Occipital lobe (tissue), 2 donors: ENCODE data around the gene SH3RF1. TPM values are rescaled to one million over a fixed set of nuclear protein-coding genes. Genes with fewer than 3 reads are reported as not detected.

Experiments
- DNase-seq: peaks from one replicate; lab custom pipeline; 2025; lab: John Stamatoyannopoulos, UW
- total RNA-seq: library from RNA; depleted of rRNA; stranded (reverse); fragments of >200 nt; gene quantifications from one replicate; pipeline ENCODE4 v1.2.3, GENCODE V29; 2014

The SH3RF1 gene
- total RNA-seq, 1 donor from 2014 or later, result 8.1 TPM

DNA sequence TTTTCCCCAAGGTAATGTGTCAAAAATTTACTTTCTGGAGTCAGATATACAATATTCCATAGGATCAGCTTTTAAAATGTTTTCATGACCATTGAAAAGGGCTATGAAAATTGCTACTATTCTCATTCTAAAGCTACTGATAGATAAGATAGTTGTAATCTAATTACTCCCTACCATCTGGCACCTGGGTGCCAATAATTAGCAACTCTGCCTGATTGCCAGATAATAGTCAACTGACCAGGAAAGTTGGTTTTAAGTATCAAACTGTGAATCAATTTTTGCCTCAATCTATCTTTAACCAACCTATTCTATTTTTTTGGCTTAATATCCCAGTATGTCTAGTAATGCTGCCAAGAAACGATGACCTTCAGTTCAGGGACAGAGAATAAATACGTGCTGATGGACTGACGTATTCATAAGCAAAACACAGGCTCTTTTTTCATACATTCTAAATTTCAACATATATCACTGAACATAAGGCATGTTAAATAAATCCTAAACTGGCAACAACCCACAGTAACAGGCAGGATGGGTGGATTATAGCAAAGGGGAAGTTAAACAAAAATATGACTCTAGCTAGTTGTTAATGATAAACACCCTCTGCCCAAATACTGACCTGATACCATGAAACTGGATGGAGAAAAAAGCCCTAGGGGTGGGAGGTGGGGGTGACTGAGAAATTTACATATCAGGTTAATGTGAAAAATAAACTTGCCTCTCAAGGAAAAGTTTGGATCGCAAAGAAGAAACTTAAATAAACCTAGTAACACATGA lies 18.2 kb downstream of the SH3RF1 start:
- no peak for DNase-seq

DNA sequence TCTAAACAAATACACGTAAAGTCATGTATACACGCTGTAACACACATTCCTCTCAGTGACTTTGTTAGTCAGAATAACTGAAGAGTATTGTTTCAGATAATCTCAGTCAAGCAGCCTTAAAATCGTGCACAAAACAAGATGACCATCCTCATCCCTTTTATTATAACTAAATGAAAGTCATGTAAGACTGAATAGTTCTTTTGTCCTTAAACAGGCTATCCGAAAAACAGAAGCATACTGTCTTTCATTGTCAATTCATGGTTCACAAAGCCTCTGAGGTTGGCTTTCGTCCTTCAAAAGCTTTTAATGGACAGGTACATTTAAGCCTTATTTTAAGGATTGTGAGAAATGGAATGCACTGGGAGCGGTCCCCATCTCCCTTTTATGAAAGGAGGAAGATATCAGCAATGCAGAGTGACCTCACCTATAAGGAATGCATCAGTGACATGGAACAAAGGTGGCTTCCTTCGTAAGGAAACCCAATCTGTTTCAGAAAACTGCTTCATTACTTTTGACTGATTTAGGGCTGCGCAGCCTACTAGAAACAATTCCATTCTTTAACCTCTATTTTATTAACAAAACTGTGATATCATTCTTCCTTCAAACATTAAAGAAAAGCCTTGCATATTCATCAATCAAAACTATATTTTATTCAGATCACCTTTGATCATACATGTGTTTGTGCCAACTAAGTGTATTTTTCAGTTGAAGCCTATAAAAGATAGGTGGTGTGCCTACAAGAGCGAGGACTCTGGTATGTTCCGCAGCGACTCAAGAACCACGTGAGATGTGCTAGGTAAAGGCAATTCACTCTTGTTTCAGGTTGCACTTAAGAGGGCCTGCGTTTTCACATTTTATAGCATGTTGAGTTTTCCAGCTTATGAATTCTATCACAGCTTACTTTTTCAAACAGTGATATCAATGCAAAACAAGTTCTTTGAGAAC lies 19.2 kb downstream of the SH3RF1 start:
- no peak for DNase-seq

DNA sequence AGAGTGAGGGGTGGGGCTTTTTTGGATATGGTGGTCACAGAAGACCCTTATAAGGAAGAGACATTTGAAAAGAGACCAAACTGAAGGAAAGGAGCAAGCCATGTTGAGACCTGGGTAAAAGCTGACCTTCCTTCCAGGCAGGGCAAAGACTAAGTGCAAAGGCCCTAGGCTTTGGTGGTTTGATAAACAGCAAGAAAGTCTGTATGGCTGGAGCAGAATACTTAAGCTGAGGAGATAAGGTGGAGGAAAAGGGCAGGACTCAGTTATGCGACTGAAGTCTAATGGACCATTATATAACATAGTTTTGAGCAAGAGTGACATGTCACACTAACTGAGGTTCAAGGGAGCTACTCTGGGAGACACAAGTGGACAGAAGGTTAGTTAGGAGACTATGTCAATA lies 20.0 kb downstream of the SH3RF1 start:
- no peak for DNase-seq

DNA sequence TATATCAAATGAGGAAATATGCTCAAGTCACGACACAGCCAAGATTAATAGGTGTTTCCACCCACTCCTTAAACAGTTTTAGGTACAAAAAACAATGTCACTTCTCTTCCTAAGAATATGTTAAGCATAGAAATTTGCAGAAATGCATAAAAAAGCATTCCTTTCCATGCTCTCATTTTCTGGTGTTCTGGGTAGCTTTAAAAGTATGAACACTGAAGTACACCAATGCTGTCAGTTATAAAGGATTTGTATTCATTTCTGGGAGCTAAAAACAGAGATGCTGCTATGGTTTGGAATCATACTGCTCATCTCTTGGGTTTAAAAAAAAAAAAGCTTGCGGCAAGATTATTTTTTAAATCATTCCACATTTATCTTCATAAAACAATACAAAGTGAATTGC lies 20.8 kb downstream of the SH3RF1 start:
- DNase-seq, result no peak

DNA sequence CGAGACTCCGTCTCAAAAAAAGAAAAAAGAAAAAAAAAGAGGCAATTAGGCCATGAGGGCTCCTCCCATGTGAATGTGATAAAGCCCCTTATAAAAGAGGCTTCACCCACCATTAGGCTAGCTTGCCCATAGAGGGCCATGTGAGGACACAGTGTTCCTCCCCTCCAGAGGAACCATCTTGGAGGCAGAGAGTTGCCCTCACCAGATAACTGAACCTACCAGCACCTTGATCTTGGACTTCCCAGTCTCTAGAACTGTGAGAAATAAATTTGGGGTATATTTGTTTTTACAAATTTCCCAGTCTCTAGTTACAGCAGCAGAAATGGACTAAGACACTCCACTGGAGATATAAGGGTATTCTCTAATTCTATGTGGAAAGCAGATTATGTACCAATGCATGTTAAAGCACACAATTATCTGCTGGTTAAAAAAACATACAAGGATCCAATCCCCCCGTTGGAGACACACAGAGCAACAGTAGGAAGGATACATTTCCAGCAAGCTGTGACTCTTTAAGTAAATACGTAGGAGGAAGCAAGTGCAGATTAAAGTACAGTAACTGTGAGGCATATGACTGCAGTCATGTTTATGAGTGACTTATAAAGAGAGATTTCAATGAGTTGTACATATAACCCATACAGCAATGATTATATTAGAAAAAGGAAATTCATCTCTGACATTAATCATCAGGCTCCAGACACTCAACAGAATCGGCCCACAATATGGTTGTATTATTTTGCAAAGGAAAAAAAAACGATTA lies 21.4 kb downstream of the SH3RF1 start:
- no peak for DNase-seq

DNA sequence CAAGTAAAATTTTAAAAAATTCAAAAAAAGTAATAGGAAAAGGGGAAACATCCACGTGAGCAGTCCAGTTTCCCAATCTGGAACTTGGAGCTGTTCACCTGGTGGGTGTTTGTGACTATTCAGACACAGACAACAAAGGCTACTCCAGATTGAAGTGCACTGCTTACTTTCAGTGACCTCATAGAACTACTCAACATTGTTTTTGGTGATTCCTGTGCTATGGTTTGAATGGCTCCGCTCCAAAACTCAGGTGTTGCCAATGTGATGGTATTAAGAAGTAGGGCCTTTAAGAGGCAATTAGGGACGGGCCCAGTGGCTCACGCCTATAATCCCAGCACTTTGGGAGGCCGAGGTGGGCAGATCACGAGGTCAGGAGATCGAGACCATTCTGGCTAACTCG lies 22.1 kb downstream of the SH3RF1 start:
- DNase-seq, result no peak

DNA sequence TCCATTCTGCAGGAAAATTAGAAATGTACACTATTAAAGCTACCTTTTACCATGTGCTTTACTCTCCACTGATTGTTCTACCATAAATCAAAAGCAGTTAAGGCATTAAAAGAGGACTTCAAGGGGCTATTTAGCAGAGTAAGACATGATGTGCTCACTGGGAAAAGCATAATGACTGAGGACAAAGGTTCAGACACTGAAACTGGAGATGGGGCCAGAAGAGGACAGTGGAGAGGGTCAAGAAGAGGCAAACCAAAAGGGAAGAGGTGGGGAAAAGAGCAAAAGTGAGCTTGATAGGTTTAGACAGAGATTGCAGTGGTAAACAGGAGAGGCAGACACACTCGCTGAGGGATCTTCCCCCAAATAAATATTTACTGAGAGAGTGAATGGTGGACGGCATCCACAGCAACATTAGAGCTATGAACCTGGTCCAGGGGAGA lies 23.8 kb downstream of the SH3RF1 start:
- no peak for DNase-seq

DNA sequence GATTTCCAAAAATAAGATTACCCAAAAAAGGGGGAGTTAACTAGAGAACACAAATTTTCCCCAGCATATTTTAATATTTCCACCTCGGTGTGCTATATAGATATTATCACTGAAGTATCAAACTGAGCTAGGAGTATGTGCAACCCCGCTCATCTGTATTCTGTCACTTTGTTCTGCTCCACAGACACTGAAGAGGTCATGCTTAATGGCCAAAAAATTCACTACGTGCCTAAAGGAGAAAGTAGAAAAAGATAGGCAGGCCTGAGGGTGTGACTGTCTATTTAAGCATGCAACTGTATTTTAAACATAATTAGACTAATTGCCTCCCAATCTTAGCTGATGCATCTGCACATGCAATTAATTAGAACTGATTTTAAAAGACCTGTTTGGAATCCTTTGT lies 24.5 kb downstream of the SH3RF1 start:
- no peak for DNase-seq

DNA sequence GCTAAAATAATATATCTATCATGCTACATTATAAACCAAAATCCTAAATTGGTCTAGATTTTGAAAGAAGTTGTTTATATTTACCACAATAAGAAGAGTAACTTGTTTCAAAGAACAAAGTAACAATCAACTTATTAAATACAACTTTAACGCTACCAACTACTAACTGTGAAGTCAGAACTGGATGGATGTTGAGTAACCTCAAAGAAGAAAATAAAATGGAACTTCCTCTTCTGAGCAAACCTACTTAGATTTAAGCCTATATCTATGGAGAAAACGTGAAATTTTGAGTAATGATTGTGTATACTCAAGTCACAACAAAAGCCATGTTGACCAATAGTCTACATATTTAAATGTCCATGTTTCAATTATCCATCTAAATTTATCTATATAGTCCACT lies 25.7 kb downstream of the SH3RF1 start:
- DNase-seq, result no peak

DNA sequence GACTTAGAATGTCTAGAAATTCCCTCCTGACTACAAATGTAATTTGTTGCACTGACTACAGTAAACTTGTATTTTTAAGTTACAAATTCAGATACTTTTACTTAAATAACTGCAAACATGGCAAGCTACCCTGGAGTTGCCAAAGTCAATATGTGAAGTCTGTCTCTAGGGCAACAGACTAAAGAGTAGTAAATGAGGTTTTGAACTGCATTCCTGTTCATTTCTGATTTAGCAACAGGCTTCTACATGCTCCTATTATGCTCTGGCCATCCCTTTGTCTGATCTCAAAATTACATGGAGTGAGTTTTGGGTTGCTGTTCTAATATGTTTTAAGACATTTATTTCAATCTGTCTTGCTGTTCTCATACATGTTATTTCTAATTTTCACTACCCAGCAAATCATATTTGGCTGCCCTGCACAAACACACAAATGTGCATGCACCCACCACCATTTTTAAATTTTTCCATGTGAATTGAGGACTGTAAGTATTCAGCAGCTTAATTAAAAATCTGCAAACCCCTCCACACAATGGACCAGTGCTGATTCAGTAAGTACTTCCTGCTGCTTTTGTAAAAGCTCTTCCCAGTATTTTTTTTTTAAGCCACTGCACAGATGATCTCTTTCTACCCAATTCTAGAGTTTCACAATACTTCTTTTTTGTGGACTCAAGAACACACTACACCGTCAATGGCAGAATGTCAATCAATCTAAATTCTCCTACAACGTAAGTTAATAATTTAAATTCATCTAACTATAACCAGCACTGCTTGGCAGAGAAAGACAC lies 26.7 kb downstream of the SH3RF1 start:
- no peak for DNase-seq

DNA sequence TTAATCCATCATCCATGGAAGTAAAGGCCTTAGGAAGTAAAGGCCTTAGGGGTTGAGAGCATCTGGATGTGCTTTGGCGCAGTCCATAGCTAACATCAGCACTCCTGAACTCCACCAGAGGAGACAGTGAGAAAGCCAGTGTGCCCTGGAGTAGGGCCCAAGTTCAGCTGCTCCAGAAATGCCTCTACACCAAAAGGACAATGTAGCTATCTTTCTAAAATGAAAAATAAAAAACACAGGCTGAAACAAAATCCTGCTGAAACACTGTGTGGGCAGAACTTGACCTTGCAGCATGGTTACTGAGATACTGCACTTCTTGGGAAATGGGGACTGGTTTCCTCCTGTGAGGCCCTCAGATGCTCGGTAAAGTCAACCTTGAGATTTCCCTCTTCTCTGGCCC lies 29.3 kb downstream of the SH3RF1 start:
- no peak for DNase-seq

DNA sequence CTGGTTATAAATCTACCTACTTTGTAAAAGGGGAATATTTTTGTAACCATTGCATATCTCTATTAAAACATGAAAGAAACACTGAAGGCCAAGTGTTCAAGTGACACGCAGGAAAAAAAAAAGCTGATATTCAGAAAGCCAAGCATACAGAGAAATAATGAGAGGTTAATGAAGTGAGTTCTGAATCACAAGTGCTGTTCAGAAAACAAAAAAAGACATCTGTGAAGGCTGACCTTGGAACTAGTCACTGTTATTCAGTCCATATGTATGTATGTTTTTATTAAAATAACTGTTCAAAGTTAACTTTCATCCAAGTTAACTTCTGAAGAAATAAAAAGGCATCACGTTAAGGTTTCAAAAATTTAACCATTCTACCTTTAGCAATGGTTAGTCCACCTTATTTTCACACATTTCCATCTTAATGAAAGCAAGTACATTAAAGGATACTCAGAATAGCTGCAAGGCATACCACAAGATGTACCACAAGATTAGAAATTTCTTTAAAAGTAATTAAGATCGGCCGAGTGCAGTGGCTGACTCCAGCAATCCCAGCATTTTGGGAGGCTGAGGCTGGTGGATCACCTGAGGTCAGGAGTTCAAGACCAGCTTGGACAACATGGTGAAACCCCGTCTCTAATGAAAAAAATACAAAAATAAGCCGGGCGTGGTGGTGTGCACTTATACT lies 31.4 kb downstream of the SH3RF1 start:
- DNase-seq, result no peak

DNA sequence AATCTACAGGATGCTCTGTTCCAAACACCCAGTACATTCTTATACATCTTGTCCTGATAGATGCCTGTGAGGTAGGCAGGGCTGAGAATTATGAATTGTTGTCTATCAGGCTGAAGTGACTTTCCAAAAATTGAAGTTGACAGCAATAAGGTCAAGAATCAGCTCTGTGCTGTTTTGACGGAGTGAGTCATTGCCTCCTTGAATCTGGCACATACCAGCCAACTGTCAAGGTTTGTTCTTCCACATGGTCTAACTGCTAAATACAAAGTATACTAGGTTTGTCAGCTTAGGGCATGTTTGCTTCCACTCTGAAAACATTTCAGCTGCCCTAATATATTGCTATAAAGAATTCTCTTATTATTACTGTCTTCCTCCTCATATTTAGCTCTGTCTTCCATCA lies 32.3 kb downstream of the SH3RF1 start:
- DNase-seq, result no peak

DNA sequence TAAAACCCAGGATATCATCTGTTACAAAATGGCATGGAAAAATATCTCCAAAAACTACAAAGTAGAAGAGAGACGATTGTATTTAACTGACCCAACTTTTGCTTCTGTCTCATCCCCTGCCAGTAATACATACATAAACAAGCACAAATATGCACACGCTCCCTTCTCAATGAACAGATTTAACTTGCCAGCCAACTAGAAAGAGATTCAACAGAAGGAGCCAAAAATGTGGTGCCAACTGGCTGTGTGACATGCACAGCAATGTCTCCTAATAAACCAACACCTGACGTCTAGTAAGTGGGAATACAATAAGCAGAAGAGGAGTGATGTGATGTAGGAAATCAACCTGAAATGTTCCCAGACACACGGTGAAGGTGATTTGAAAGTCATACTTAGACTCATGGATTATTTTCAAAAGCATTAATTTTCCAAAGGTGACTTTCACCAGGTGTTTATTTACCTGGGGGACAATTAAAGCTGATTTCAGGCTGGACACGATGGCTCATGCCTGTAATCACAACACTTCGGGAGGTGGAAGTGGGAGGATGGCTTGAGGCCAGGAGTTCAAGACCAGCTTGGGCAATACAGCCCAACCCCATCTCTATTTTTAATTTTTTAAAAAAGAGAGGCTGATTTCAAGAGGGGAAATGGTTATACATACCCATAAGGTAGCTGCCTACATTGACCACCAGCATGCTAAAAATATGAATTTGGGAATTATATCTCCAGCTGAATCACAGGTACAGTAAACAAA lies 33.7 kb downstream of the SH3RF1 start:
- DNase-seq, result no peak

DNA sequence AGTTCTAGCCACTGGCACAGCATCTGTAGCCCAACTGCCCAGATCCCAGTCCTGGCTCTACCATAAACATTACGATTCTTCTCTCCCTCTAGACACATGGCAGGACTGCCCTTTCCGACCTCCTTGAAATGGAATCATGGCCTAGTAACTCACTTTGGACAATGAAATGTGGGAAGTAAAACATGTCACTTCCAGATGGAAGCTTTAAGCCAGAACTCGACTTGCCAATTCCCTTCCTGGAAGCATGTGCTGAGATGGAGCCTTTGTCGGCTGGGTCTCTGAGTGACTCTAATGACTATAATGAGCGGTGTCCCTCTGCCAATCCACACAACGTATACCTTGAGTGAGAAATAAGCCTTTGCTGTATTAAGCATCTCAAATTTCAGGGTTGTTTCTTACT lies 34.7 kb downstream of the SH3RF1 start:
- no peak for DNase-seq

DNA sequence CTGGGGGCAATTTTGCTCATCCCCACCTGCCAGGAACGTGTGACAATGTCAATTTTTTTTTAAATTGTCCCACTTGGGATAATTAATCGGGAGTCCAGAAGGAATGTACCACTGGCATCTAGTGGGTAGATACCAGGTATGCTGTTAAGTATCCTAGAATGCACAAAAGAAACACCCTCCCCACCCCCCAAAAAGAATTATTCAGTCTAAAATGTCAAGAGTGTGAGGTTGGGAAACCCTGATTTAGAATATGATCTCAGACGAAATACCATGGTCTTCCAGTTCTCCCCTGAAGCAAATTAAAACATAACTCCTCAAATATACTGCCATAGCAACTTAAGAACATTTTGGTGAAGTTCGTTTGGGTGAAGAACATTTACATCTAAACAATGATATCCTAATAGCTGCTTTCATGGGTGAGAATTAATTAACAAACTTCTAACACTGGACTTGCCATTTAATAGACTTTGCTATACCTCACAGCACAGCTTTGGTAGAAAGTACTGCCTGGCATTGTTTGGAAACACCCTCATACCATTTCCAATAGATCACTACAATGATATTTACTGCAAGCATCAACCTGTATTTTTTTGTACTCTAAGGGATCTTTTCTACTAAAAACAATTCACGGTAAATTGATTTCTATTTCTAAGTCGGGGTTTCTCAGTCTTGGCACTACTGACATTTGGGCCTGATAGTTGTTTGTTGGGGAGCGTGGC lies 36.5 kb downstream of the SH3RF1 start:
- no peak for DNase-seq

DNA sequence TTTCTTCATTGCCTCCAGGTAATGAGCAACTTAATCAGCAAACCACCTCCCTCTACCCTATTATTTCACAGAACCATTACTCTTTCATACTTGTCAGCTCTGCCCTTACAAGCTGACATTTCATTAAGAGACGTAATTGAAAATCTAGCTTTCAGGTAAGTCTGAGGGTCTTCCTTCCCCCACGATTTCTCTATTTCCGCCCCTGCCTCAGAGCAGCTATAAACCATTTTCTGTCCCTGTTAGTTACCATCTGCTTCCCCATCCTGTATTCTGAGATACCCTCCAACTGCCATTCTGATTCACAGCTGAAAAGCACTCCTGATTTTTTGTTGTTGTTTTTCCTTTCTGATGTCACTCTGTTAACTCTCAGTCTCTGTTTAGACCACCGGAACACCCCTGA lies 37.1 kb downstream of the SH3RF1 start:
- DNase-seq, result no peak

DNA sequence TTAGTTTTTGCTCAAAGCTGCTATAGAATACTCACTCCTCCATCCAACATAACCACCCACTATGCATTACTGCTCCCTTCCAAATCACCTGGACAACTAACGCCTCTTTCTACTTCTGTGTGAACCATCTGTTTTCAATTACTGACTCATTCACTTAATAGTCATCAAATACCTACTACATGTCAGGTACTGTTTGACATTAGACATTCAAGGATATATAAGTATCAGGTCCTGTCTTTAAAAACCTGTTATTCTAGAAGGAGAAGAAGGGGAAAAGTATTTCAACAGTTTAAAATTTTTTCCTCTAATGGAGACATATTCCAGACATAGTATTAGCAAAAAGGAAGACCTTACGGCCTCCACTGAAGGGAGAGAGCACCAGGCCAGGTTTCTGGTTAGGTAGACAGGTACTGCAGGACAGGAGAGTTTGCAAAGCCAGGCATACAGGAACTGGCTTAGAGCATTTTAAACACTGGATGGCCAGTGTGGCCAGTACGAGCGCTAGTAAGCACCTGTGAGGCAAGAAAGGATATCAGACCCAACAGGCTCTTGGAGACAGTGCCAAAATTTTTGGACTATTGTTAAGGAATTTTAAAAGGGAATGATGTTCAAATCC lies 39.0 kb downstream of the SH3RF1 start:
- no peak for DNase-seq

DNA sequence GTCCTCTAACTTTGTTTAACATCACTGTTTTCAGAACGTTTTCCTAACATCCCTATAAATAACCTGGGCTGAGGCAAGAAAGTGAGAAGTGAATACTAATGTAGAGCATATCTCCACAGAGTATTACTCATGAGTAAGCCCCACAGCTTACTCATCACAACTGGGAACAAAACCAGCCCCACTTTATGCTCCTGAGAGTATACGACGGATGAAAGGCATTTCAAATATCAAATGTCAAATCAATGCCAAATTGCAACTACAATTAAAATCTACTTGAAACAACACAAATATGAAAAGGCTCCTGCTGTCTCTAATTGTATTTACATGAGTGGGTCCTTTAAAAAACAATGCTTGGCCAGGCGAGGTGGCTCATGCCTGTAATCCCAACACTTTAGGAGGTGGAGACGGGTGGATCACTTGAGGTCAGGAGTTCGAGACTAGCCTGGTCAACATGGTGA lies 41.2 kb downstream of the SH3RF1 start:
- DNase-seq, result no peak
